ENCODE results near the gene UPF3A. TPM values are rescaled to one million over a fixed set of nuclear protein-coding genes. Genes with fewer than 3 reads are reported as not detected.

Gene UPF3A
- polyA plus RNA-seq (2011; rRNA removed) (39.9 and 51.0 TPM in 2 replicates), polyA plus RNA-seq (2017; fragmentation: RNase III; extraction: RNeasy Plus Mini Kit Qiagen cat#74134 plus additional on column Dnase treatment) (60.2 to 64.5 TPM (median 62.6 TPM) in 3 replicates), polyA minus RNA-seq (2011; rRNA and poly(A)+ RNA removed) (11.0 and 12.0 TPM in 2 replicates)
- 31.9 and 35.2 TPM in 2 replicates for polyA plus RNA-seq (2012; cell fraction: cytosol; rRNA removed)
- 38.2 and 41.5 TPM in 2 replicates for polyA plus RNA-seq (2012; cell fraction: nucleus; rRNA removed)

DNA sequence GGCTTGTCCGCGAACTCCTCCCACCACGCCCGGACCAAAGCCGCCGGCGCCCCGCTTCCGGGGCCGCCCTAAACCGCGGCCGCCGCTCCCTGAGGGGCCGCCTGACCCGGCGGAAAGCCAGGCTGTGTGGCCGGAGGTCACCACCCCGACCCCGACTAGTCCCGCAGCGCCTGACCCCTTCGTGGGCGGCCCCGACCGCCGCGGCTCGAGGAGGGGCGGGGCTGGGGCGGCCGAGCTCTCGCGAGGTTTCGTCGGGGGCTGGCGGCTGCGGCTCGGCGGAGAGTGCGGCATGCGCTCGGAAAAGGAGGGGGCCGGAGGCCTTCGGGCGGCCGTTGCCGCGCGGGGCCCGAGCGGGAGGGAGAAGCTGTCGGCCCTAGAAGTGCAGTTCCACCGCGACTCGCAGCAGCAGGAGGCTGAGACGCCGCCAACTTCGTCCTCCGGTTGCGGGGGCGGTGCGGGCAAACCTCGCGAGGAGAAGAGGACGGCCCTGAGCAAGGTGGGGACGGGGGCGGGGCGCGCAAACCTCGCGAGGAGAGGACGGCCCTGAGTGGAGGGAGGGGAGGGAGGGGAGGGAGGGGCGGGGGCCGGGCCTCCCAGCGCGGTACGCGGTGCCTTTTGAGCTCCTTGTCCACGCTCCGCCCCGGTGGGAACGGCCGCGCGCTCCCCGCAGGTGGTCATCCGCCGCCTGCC lies at the start of gene UPF3A:
Gene UPF3A (plus strand): TSS at position 251 of the 690 bp plus-strand sequence. CDS start 39 bp downstream, at position 290.
- Histone ChIP-seq H3K4me2 (peak within 1 kb of the TSS; percentile 91), H3K27ac (peak within 1 kb of the TSS; percentile 99), H3K9me3 (no peaks in the 10 kb centered on the region), H3K4me3 (peak within 1 kb of the TSS; percentile 87), H3K4me1 (peaks cover 26% of the 10 kb centered on the region; the same call in 2 of the 3 replicates)
- POLR2A ChIA-PET = interaction anchor here (0.6 to 1.6 kb wide), 5 partner anchors 13 to 788 kb away, joined by 3 to 8 read pairs (median 4); no protein-coding TSS in a partner anchor
- WGBS (ENCODE audit: missing lambda C conversion rate) = no CpG with 5 or more reads among the region's 89 CpGs
- CTCF ChIA-PET = interaction anchor here (0.8 kb wide), 1 partner anchor 29 kb away, joined by 3 read pairs; no protein-coding TSS in a partner anchor
- TF ChIP-seq PHF8 (IDR thresholded peaks at IDR 0.05; ENCODE audit: borderline replicate concordance, low read depth) = peak; percentile 74
- peak; percentile 72 for TF ChIP-seq CHD2 (IDR thresholded peaks at IDR 0.05; ENCODE audit: low read length, partially characterized antibody)
- no peak for TF ChIP-seq SMC3 (IDR thresholded peaks at IDR 0.05)
- TF ChIP-seq REST (IDR thresholded peaks at IDR 0.05) = peak; percentile 73
- peak; percentile 52 to 54; a peak in 4 of 5 replicates for TF ChIP-seq JUN (IDR thresholded peaks at IDR 0.05)
- peak; percentile 37; the same call in 1 of the 2 replicates for TF ChIP-seq GATA3 (IDR thresholded peaks at IDR 0.05; ENCODE audit: borderline replicate concordance)
- TF ChIP-seq POLR2A (IDR thresholded peaks at IDR 0.05; ENCODE audit: low read length) = peak; percentile 27
- peak; percentile 49 for TF ChIP-seq MAX (IDR thresholded peaks at IDR 0.05)
- TF ChIP-seq RAD21 (conservative IDR thresholded peaks at IDR 0.05 in 1 of 2, IDR thresholded peaks at IDR 0.05 in 1 of 2) = no peak
- ATAC-seq = peak; percentile 88 to 89
- no peak for FAIRE-seq
- peak; percentile 49 to 91 for DNase-seq (ENCODE audit: low read depth in 1 of 2, low spot score in 1 of 2)

GRCh38 chr13:114231886-114232285 lies 49.5 kb upstream of the UPF3A start:
- Histone ChIP-seq H3K4me3 (no peak overlapping the region), H3K27ac (no peak overlapping the region), H3K4me1 (peaks cover 7% of the 10 kb centered on the region; the same call in 1 of the 3 replicates), H3K9me3 (no peaks in the 10 kb centered on the region), H3K4me2 (no peak overlapping the region)
- ChIA-PET CTCF (no interaction called here), POLR2A (no interaction called here)
- DNase-seq (ENCODE audit: low read depth in 1 of 2, low spot score in 1 of 2) = no peak
- ATAC-seq = no peak
- no peak for FAIRE-seq
- 46% methylated on average over 8 of the region's 8 CpGs for WGBS (ENCODE audit: missing lambda C conversion rate)
- TF ChIP-seq POLR2AphosphoS2 (conservative IDR thresholded peaks at IDR 0.05; ENCODE audit: low read length) (no peak), RCOR1 (IDR thresholded peaks at IDR 0.05; ENCODE audit: low read depth, low read length) (no peak), HDAC2 (IDR thresholded peaks at IDR 0.05) (no peak), EHF (CRISPR knock-in tag; IDR thresholded peaks at IDR 0.05) (no peak)

DNA sequence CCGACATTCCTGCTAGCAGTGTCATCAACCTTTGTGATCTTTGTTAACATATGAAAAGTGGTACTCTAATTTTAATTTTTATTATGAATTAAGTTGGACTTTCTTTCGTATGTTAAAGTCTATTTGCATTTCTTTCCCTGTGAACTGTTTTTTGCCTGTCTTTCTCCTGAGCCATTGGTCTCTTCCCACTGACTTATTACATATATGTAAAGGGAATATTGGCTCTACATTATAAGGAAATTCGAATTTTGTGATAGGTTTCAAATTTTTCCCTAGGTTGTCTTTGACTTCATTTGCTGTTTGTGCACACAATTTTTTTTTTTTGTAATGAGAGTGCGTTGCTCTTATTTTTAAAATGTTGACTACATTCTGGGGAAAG lies 47.1 kb upstream of the UPF3A start:
- peak overlapping the region; percentile 83; the same call in 2 of the 3 replicates for H3K4me3 ChIP-seq
- ChIA-PET CTCF (no interaction called here), POLR2A (no interaction called here)
- no peaks in the 10 kb centered on the region for H3K9me3 ChIP-seq
- peaks cover 5% of the 10 kb centered on the region; the same call in 1 of the 3 replicates for H3K4me1 ChIP-seq
- DNase-seq (ENCODE audit: low read depth in 1 of 2, low spot score in 1 of 2) = no peak
- H3K4me2 ChIP-seq = peak overlapping the region; percentile 98
- no peak for ATAC-seq
- WGBS (ENCODE audit: missing lambda C conversion rate) = 51% methylated on average over 4 of the region's 4 CpGs
- peak overlapping the region; percentile 94 to 97 for H3K27ac ChIP-seq
- no peak for TF ChIP-seq RCOR1 (IDR thresholded peaks at IDR 0.05; ENCODE audit: low read depth, low read length)
- no peak for TF ChIP-seq NPAS2 (CRISPR knock-in tag; IDR thresholded peaks at IDR 0.05; ENCODE audit: borderline replicate concordance)
- TF ChIP-seq EHF (CRISPR knock-in tag; IDR thresholded peaks at IDR 0.05) = no peak
- no peak for TF ChIP-seq ZSCAN20 (CRISPR knock-in tag; IDR thresholded peaks at IDR 0.05)
- TF ChIP-seq, protein P1, sequence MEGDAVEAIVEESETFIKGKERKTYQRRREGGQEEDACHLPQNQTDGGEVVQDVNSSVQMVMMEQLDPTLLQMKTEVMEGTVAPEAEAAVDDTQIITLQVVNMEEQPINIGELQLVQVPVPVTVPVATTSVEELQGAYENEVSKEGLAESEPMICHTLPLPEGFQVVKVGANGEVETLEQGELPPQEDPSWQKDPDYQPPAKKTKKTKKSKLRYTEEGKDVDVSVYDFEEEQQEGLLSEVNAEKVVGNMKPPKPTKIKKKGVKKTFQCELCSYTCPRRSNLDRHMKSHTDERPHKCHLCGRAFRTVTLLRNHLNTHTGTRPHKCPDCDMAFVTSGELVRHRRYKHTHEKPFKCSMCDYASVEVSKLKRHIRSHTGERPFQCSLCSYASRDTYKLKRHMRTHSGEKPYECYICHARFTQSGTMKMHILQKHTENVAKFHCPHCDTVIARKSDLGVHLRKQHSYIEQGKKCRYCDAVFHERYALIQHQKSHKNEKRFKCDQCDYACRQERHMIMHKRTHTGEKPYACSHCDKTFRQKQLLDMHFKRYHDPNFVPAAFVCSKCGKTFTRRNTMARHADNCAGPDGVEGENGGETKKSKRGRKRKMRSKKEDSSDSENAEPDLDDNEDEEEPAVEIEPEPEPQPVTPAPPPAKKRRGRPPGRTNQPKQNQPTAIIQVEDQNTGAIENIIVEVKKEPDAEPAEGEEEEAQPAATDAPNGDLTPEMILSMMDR (IDR thresholded peaks at IDR 0.05) = no peak
- TF ChIP-seq MYC (IDR thresholded peaks at IDR 0.05; ENCODE audit: borderline replicate concordance, low read length) = no peak
- TF ChIP-seq RNF2 (IDR thresholded peaks at IDR 0.05; ENCODE audit: borderline replicate concordance, low read depth) = no peak
- TF ChIP-seq ZFP36 (IDR thresholded peaks at IDR 0.05; ENCODE audit: borderline replicate concordance, partially characterized antibody) = no peak
- no peak for TF ChIP-seq POLR2A (IDR thresholded peaks at IDR 0.05; ENCODE audit: low read length)
- no peak for TF ChIP-seq MAFK (IDR thresholded peaks at IDR 0.05; ENCODE audit: partially characterized antibody)
- TF ChIP-seq RARB (CRISPR knock-in tag; IDR thresholded peaks at IDR 0.05) = no peak
- no peak for TF ChIP-seq BHLHE40 (IDR thresholded peaks at IDR 0.05; ENCODE audit: low read depth, low read length)
- no peak for TF ChIP-seq MAX (IDR thresholded peaks at IDR 0.05)
- no peak for TF ChIP-seq PHF8 (IDR thresholded peaks at IDR 0.05; ENCODE audit: borderline replicate concordance, low read depth)
- no peak for TF ChIP-seq EHMT2 (IDR thresholded peaks at IDR 0.05; ENCODE audit: low read depth)
- TF ChIP-seq TP53 (CRISPR knock-in tag; IDR thresholded peaks at IDR 0.05) = no peak
- no peak for TF ChIP-seq POLR2AphosphoS2 (conservative IDR thresholded peaks at IDR 0.05; ENCODE audit: low read length)
- no peak for TF ChIP-seq FOSL2 (IDR thresholded peaks at IDR 0.05)
- TF ChIP-seq FOSL2 (CRISPR knock-in tag; IDR thresholded peaks at IDR 0.05) = no peak
- TF ChIP-seq CHD2 (IDR thresholded peaks at IDR 0.05; ENCODE audit: low read length, partially characterized antibody) = no peak
- TF ChIP-seq RAD21 (conservative IDR thresholded peaks at IDR 0.05 in 1 of 2, IDR thresholded peaks at IDR 0.05 in 1 of 2) = no peak
- FAIRE-seq = no peak

Data from A549 (cell line).